Kidney (tissue), 14 donors: ENCODE results near the gene CCDC152. TPM values are rescaled to one million over a fixed set of nuclear protein-coding genes. Genes with fewer than 3 reads are reported as not detected.

Experiments
- DNase-seq, 5 donors: peaks; one replicate each; pipeline ENCODE4 v3.0.0-alpha.2; 2013 to 2020
- FAIRE-seq: peaks from 2 replicates; lab custom pipeline; 2012; peaks lifted over from hg19 to GRCh38; lab: Jason Lieb, UNC
- H3K27ac ChIP-seq, 2 donors: one replicate each; pipeline ENCODE4 v1.7.0; 2013; ENCODE audit warnings: low read depth in 2 of 2, low read length in 2 of 2, inconsistent platforms in 1 of 2
- H3K27me3 ChIP-seq: one replicate; pipeline ENCODE4 v1.7.1; 2013; ENCODE audit warnings: low read length, inconsistent platforms; ENCODE audit not compliant: control insufficient read depth, insufficient read depth
- H3K36me3 ChIP-seq, 3 donors: one replicate each; pipeline versions ENCODE4 v1.7.0 to v1.7.1; 2013; ENCODE audit warnings: low read length in 3 of 3, control low read depth in 1 of 3, inconsistent platforms in 1 of 3; ENCODE audit not compliant: insufficient read depth in 3 of 3, control insufficient read depth in 2 of 3
- H3K4me1 ChIP-seq, 3 donors: one replicate each; pipeline versions ENCODE4 v1.7.0 to v1.7.1; 2013; ENCODE audit warnings: low read length in 3 of 3, inconsistent platforms in 1 of 3, low read depth in 1 of 3; ENCODE audit not compliant: control insufficient read depth in 2 of 3, insufficient read depth in 2 of 3
- H3K4me3 ChIP-seq, 3 donors: one replicate each; pipeline versions ENCODE4 v1.7.0 to v1.8.1; 2013; ENCODE audit warnings: low read length in 3 of 3, control low read depth in 1 of 3, inconsistent platforms in 1 of 3
- H3K9ac ChIP-seq, 3 donors: one replicate each; pipeline versions ENCODE4 v1.7.0 to v1.7.1; 2013; ENCODE audit warnings: low read length in 3 of 3, control low read depth in 1 of 3, inconsistent platforms in 1 of 3
- H3K9me3 ChIP-seq, 3 donors: one replicate each; pipeline versions ENCODE4 v1.7.0 to v1.7.1; 2013; ENCODE audit warnings: low read length in 3 of 3, control low read depth in 1 of 3, inconsistent platforms in 1 of 3; ENCODE audit not compliant: control insufficient read depth in 2 of 3, insufficient read depth in 1 of 3
- CTCF ChIP-seq: IDR thresholded peaks from 3 replicates; pipeline ENCODE4 v1.5.1; 2012; ENCODE audit warnings: mild to moderate bottlenecking, moderate library complexity, borderline replicate concordance; ENCODE audit not compliant: insufficient read depth; ENCODE audit errors: extremely low read depth
- intact Hi-C: fragments of 100-400 bp; cut with DNase I; formaldehyde crosslinking; loops from one replicate; pipeline ENCODE4 v1.11.1; 2022
- polyA plus RNA-seq: library from polyadenylated mRNA; stranded (reverse); fragments of 350-450 nt; fragmentation: Illumina TruSeq; extraction: RNeasy Lipid Tissue Mini Kit (QIAGEN cat#74804); gene quantifications from one replicate; pipeline ENCODE4 v1.2.3, GENCODE V29; 2014; ENCODE audit warnings: low read depth, low replicate concordance; ENCODE audit not compliant: insufficient read depth
- total RNA-seq: library from RNA; stranded (reverse); fragmentation: NEBNext Ultra II Directional; extraction: Animal tissue kit (Norgen Biotek cat#: 25700); gene quantifications from one replicate; pipeline ENCODE4 v1.2.1, GENCODE V29; 2021
- donor health status: control.
- donor health status: control.
- donor health status: control.
- donor health status: control.
- donor health status: control.
- donor health status: DM: yes; HTN: yes; CAD: no.
- donor health status: Normal renal cell carcinoma (clear cell type).

Gene CCDC152
- total and polyA plus RNA-seq, 2 donors from 2014 or later = 0.15 to 1.1 TPM

- Histone ChIP-seq H3K27ac (no peak overlapping the region), H3K9ac (no peak overlapping the region), H3K27me3 (no peaks in the 10 kb centered on the region), H3K36me3 (no peaks in the 10 kb centered on the region), H3K4me3 (no peak overlapping the region), H3K9me3 (peaks cover 0 to 4% (median 0%) of the 10 kb centered on the region in 3 donors), H3K4me1 (peaks cover 0 to 21% (median 2%) of the 10 kb centered on the region in 3 donors)
- TF ChIP-seq CTCF = no peak
- no peak for FAIRE-seq
- intact Hi-C loops = no loop called here
- DNase-seq = no peak
These were observed 81.0 kb downstream of the CCDC152 start for GRCh38 chr5:42837601-42838000.

- Histone ChIP-seq H3K36me3 (no peaks in the 10 kb centered on the region), H3K9ac (no peak overlapping the region), H3K4me3 (no peak overlapping the region), H3K27ac (no peak overlapping the region), H3K4me1 (peaks cover 0 to 21% (median 2%) of the 10 kb centered on the region in 3 donors), H3K27me3 (no peaks in the 10 kb centered on the region), H3K9me3 (peaks cover 0 to 4% (median 0%) of the 10 kb centered on the region in 3 donors)
- TF ChIP-seq CTCF = no peak
- DNase-seq (no peak), FAIRE-seq (no peak)
- intact Hi-C loops = no loop called here
These were observed 82.6 kb downstream of the CCDC152 start for GRCh38 chr5:42839196-42839595.

GRCh38 chr5:42840269-42840668, 83.7 kb downstream of the CCDC152 start:
- Histone ChIP-seq H3K36me3 (no peaks in the 10 kb centered on the region), H3K4me1 (peaks cover 0 to 21% (median 2%) of the 10 kb centered on the region in 3 donors), H3K27ac (peak overlapping the region in 1 of 2 donors; percentile 28), H3K9me3 (peaks cover 0 to 4% (median 0%) of the 10 kb centered on the region in 3 donors), H3K9ac (no peak overlapping the region), H3K27me3 (no peaks in the 10 kb centered on the region), H3K4me3 (peak overlapping the region in 1 of 3 donors; percentile 21)
- intact Hi-C loops = no loop called here
- DNase-seq (peak in 3 of 5 donors; percentile 23 to 72 (median 63)), FAIRE-seq (peak; percentile 54)
- no peak for TF ChIP-seq CTCF
